ENCODE data around the gene DPP10.

DPP10 gene

GRCh38 chr2:115568643-115569042, 1126.2 kb downstream of the DPP10 start:
- DNase-seq (ENCODE audit: low read depth) = no peak

GRCh38 chr2:115569547-115569946, 1127.1 kb downstream of the DPP10 start:
- no peak for DNase-seq (ENCODE audit: low read depth)

- DNase-seq (ENCODE audit: low read depth) = no peak
Observed at GRCh38 chr2:115572746-115573145, 1130.3 kb downstream of the DPP10 start.

GRCh38 chr2:115573756-115574155, 1131.3 kb downstream of the DPP10 start:
- DNase-seq (ENCODE audit: low read depth) = no peak

GRCh38 chr2:115574667-115575066, 1132.2 kb downstream of the DPP10 start:
- no peak for DNase-seq (ENCODE audit: low read depth)

GRCh38 chr2:115580784-115581183, 1138.3 kb downstream of the DPP10 start:
- no peak for DNase-seq (ENCODE audit: low read depth)

- no peak for DNase-seq (ENCODE audit: low read depth)
Observed at GRCh38 chr2:115584507-115584906, 1142.1 kb downstream of the DPP10 start.

GRCh38 chr2:115596659-115597375, 1154.4 kb downstream of the DPP10 start:
- DNase-seq (ENCODE audit: low read depth) = no peak

- no peak for DNase-seq (ENCODE audit: low read depth)
Observed at GRCh38 chr2:115603285-115603684, 1160.8 kb downstream of the DPP10 start.

GRCh38 chr2:115606350-115606749, 1163.9 kb downstream of the DPP10 start:
- DNase-seq (ENCODE audit: low read depth) = no peak

GRCh38 chr2:115609978-115610377, 1167.5 kb downstream of the DPP10 start:
- DNase-seq (ENCODE audit: low read depth) = no peak

- DNase-seq (ENCODE audit: low read depth) = no peak
Observed at GRCh38 chr2:115610888-115611287, 1168.4 kb downstream of the DPP10 start.

GRCh38 chr2:115624332-115624731, 1181.9 kb downstream of the DPP10 start:
- DNase-seq (ENCODE audit: low read depth) = no peak

- no peak for DNase-seq (ENCODE audit: low read depth)
Observed at GRCh38 chr2:115634578-115634977, 1192.1 kb downstream of the DPP10 start.

GRCh38 chr2:115635430-115635829, 1193.0 kb downstream of the DPP10 start:
- DNase-seq (ENCODE audit: low read depth) = no peak

- no peak for DNase-seq (ENCODE audit: low read depth)
Observed at GRCh38 chr2:115649731-115650130, 1207.3 kb downstream of the DPP10 start.

- no peak for DNase-seq (ENCODE audit: low read depth)
Observed at GRCh38 chr2:115650827-115651226, 1208.4 kb downstream of the DPP10 start.

- DNase-seq (ENCODE audit: low read depth) = no peak
Observed at GRCh38 chr2:115652652-115653051, 1210.2 kb downstream of the DPP10 start.

- no peak for DNase-seq (ENCODE audit: low read depth)
Observed at GRCh38 chr2:115654362-115654761, 1211.9 kb downstream of the DPP10 start.

- DNase-seq (ENCODE audit: low read depth) = no peak
Observed at GRCh38 chr2:115678129-115678528, 1235.7 kb downstream of the DPP10 start.

GRCh38 chr2:115684345-115684744, 1241.9 kb downstream of the DPP10 start:
- no peak for DNase-seq (ENCODE audit: low read depth)

- no peak for DNase-seq (ENCODE audit: low read depth)
Observed at GRCh38 chr2:115691409-115691808, 1249.0 kb downstream of the DPP10 start.

GRCh38 chr2:115694651-115695050, 1252.2 kb downstream of the DPP10 start:
- no peak for DNase-seq (ENCODE audit: low read depth)

GRCh38 chr2:115733190-115733775, 1290.8 kb downstream of the DPP10 start:
- no peak for DNase-seq (ENCODE audit: low read depth)

Measured in stromal cell of bone marrow (primary cell).